Adrenal gland (tissue), 5 donors: ENCODE measurements around the gene MARCHF10.

Experiments
- POLR2A ChIP-seq, 2 donors: fragments of 450-650 bp; IDR thresholded peaks; one replicate each; pipeline ENCODE4 v1.6.1; 2017; ENCODE audit warnings: antibody characterized with exemption in 2 of 2, mild to moderate bottlenecking in 2 of 2, moderate library complexity in 1 of 2
- TF ChIP-seq, protein P1 (sequence below), 6 experiments: fragments of 450-650 bp in 4 of 6; fragments of 200-600 bp in 2 of 6; sonication (generic) in 1 of 6; IDR thresholded peaks; 1 replicate in 5 of 6; 2 replicates in 1 of 6; pipeline versions ENCODE4 v1.5.1 to v1.8.0; 2016 to 2021; ENCODE audit warnings: antibody characterized with exemption in 6 of 6, mild to moderate bottlenecking in 2 of 6, moderate library complexity in 1 of 6
- donor health status: DM: no; HTN: no; CAD: no.

DNA sequence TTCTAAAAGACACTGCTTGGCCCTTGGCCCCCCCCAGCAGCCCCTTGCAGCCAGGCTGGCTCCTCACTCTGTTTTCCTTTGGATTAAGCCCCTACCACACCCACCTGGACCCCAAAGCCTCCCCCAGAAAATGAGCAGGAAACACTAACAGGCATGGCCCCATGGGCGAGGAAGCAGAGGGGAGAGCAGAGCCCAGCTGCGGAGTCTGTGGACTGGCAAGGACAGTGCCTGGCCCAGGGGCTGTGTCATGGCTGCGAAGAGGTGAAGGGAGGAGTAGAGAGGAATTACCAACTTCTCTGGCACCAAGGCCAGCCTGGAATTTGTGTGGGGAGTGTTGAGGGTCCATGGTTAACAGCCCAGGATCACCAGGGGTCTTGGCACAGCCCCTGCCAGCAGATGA, 133.3 kb downstream of the MARCHF10 start:
- TF ChIP-seq, protein P1, sequence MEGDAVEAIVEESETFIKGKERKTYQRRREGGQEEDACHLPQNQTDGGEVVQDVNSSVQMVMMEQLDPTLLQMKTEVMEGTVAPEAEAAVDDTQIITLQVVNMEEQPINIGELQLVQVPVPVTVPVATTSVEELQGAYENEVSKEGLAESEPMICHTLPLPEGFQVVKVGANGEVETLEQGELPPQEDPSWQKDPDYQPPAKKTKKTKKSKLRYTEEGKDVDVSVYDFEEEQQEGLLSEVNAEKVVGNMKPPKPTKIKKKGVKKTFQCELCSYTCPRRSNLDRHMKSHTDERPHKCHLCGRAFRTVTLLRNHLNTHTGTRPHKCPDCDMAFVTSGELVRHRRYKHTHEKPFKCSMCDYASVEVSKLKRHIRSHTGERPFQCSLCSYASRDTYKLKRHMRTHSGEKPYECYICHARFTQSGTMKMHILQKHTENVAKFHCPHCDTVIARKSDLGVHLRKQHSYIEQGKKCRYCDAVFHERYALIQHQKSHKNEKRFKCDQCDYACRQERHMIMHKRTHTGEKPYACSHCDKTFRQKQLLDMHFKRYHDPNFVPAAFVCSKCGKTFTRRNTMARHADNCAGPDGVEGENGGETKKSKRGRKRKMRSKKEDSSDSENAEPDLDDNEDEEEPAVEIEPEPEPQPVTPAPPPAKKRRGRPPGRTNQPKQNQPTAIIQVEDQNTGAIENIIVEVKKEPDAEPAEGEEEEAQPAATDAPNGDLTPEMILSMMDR (IDR thresholded peaks at IDR 0.05) = no peak
- TF ChIP-seq POLR2A (IDR thresholded peaks at IDR 0.05) = no peak
